AG04449 (cell line): Measurements from ENCODE around the gene R3HDM2.
A peak's percentile ranks its signal among the peaks of the same experiment; 100 is the strongest.

Source experiments
- CTCF ChIA-PET: fragments of 350-600 bp; formaldehyde crosslinking; extraction: SDS; loops from one replicate; lab custom pipeline; 2021; ENCODE audit warnings: antibody characterized with exemption; lab: Yijun Ruan, JAX
- POLR2A ChIA-PET: fragments of 400-600, 350-600 bp; formaldehyde crosslinking; extraction: SDS; loops from one replicate; lab custom pipeline; 2020; ENCODE audit warnings: antibody characterized with exemption, inconsistent platforms; lab: Yijun Ruan, JAX
- DNase-seq: peaks from one replicate; pipeline ENCODE4 v3.0.0-alpha.2; 2010; ENCODE audit warnings: low read depth, low spot score
- H3K4me3 ChIP-seq: 2 replicates; pipeline ENCODE4 v1.5.1; 2011; ENCODE audit warnings: low read depth, mild to moderate bottlenecking, control low read depth, low read length
- CTCF ChIP-seq: IDR thresholded peaks from one replicate; pipeline ENCODE4 v1.5.1; 2011; ENCODE audit warnings: mild to moderate bottlenecking, moderate library complexity, low read length, control low read depth, inconsistent platforms; ENCODE audit not compliant: insufficient read depth; ENCODE audit errors: missing control alignments

The R3HDM2 gene

GRCh38 chr12:57213763-57214397 lies 217.0 kb downstream of the R3HDM2 start:
- TF ChIP-seq CTCF, result no peak
- POLR2A ChIA-PET, result interaction anchor here (0.5 to 2.3 kb wide), 9 partner anchors 12 to 63 kb away, joined by 3 to 16 read pairs (median 3); partner anchors contain the start of gene SHMT2
- CTCF ChIA-PET, result interaction anchor here (0.6 to 11.4 kb wide), 44 partner anchors 8 to 323 kb away, joined by 3 to 393 read pairs (median 4); partner anchors contain the start of genes GLI1, INHBE, LRP1 and SHMT2
- H3K4me3 ChIP-seq, result no peak overlapping the region
- no peak for DNase-seq

- ChIA-PET CTCF (interaction anchor here (0.6 to 11.4 kb wide), 32 partner anchors 13 to 324 kb away, joined by 3 to 393 read pairs (median 7); partner anchors contain the start of genes GLI1, INHBE, LRP1 and SHMT2), POLR2A (interaction anchor here (0.5 to 2.3 kb wide), 9 partner anchors 11 to 85 kb away, joined by 3 to 16 read pairs (median 3); partner anchors contain the start of gene SHMT2)
- no peak for DNase-seq
- TF ChIP-seq CTCF, result peak; percentile 89
- H3K4me3 ChIP-seq, result no peak overlapping the region
These were observed 217.7 kb downstream of the R3HDM2 start for GRCh38 chr12:57213058-57213715.

DNA sequence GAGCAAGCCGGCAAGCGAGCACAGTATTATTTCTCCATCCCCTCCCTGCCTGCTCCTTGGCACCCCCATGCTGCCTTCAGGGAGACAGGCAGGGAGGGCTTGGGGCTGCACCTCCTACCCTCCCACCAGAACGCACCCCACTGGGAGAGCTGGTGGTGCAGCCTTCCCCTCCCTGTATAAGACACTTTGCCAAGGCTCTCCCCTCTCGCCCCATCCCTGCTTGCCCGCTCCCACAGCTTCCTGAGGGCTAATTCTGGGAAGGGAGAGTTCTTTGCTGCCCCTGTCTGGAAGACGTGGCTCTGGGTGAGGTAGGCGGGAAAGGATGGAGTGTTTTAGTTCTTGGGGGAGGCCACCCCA lies 218.2 kb downstream of the R3HDM2 start:
- POLR2A ChIA-PET, result interaction anchor here (0.6 to 2.3 kb wide), 5 partner anchors 10 to 85 kb away, joined by 3 to 16 read pairs (median 4); partner anchors contain the start of gene SHMT2
- H3K4me3 ChIP-seq, result no peak overlapping the region
- no peak for TF ChIP-seq CTCF
- no peak for DNase-seq
- CTCF ChIA-PET, result interaction anchor here (0.8 to 11.4 kb wide), 16 partner anchors 13 to 246 kb away, joined by 3 to 393 read pairs (median 19); partner anchors contain the start of genes GLI1, INHBE, SHMT2 and STAC3

DNA sequence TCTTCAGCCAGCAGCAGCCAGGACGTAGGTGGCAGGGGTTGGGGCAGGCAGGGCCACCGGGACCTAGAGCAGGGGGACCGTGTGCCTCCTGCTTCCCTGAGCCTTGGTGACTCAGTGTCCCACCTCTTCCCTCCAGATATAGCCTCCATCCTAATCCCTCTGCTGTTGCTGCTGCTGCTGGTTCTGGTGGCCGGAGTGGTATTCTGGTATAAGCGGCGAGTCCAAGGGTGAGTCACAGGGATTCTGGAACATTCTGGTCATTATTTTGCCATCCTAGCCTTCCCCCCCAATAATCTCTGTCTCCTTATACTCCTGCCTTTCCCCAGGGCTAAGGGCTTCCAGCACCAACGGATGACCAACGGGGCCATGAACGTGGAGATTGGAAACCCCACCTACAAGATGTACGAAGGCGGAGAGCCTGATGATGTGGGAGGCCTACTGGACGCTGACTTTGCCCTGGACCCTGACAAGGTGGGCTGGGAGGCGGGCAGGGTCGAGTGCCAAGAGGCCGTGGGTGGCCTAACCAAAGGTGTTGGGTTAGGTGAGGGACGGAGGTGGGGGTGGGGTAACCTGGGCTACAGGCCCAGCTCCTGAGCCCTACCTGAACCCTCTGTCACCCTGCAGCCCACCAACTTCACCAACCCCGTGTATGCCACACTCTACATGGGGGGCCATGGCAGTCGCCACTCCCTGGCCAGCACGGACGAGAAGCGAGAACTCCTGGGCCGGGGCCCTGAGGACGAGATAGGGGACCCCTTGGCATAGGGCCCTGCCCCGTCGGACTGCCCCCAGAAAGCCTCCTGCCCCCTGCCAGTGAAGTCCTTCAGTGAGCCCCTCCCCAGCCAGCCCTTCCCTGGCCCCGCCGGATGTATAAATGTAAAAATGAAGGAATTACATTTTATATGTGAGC lies 218.8 kb downstream of the R3HDM2 start:
- TF ChIP-seq CTCF, result no peak
- H3K4me3 ChIP-seq, result no peak overlapping the region
- DNase-seq, result no peak
- CTCF ChIA-PET, result interaction anchor here (2.2 to 11.4 kb wide), 6 partner anchors 12 to 241 kb away, joined by 19 to 393 read pairs (median 50); partner anchors contain the start of genes SHMT2 and STAC3
- POLR2A ChIA-PET, result no interaction called here

- DNase-seq, result no peak
- H3K4me3 ChIP-seq, result no peak overlapping the region
- CTCF ChIA-PET, result interaction anchor here (0.6 to 11.4 kb wide), 3 partner anchors 17 to 722 kb away, joined by 4 to 393 read pairs (median 290); partner anchors contain the start of gene SHMT2
- TF ChIP-seq CTCF, result no peak
- POLR2A ChIA-PET, result no interaction called here
These were observed 219.7 kb downstream of the R3HDM2 start for GRCh38 chr12:57210926-57211692.
